Esophagus muscularis mucosa (tissue), 4 donors: ENCODE data around the gene ZFHX3. TPM values are rescaled to one million over a fixed set of nuclear protein-coding genes. Genes with fewer than 3 reads are reported as not detected.

Source experiments
- DNase-seq: peaks from one replicate; pipeline ENCODE4 v3.0.0-alpha.2; 2017; ENCODE audit errors: extremely low spot score
- H3K27ac ChIP-seq, 4 donors: fragments of 200-600 bp; sonication (generic); replicated peaks in 1 of 4; 1 replicate in 3 of 4; 2 replicates in 1 of 4; pipeline ENCODE4 v1.5.1; 2016 to 2019; ENCODE audit warnings: mild to moderate bottlenecking in 1 of 4
- H3K27me3 ChIP-seq, 4 donors: fragments of 200-600 bp; sonication (generic); one replicate each; pipeline versions ENCODE4 v1.5.1 to v1.6.0; 2016 to 2019
- H3K36me3 ChIP-seq, 4 donors: fragments of 200-600 bp; sonication (generic); one replicate each; pipeline ENCODE4 v1.5.1; 2016 to 2019
- H3K4me1 ChIP-seq, 4 donors: fragments of 200-600 bp; sonication (generic); one replicate each; pipeline ENCODE4 v1.5.1; 2016 to 2019
- H3K4me3 ChIP-seq, 4 donors: fragments of 200-600 bp; sonication (generic); 1 replicate in 2 of 4; 2 replicates in 2 of 4; pipeline ENCODE4 v1.5.1; 2016 to 2019; ENCODE audit warnings: mild to moderate bottlenecking in 4 of 4, moderate library complexity in 1 of 4
- H3K9me3 ChIP-seq, 4 donors: fragments of 200-600 bp; sonication (generic); 1 replicate in 3 of 4; 2 replicates in 1 of 4; pipeline ENCODE4 v1.5.1; 2016 to 2019
- EP300 ChIP-seq: sonication (generic); formaldehyde crosslinking; IDR thresholded peaks from one replicate; pipeline ENCODE4 v1.6.1; 2017; ENCODE audit warnings: antibody characterized with exemption
- POLR2A ChIP-seq: fragments of 450-650 bp; IDR thresholded peaks from one replicate; pipeline ENCODE4 v1.6.1; 2017; ENCODE audit warnings: antibody characterized with exemption, moderate library complexity, mild to moderate bottlenecking, low read depth
- POLR2AphosphoS5 ChIP-seq, 2 donors: sonication (generic); formaldehyde crosslinking; IDR thresholded peaks; one replicate each; pipeline ENCODE4 v1.6.1; 2017; ENCODE audit warnings: antibody characterized with exemption in 2 of 2
- WGBS: methylation state at CpG from one replicate; pipeline ENCODE4 v1.1.5; 2018; 5-methylcytosine and 5-hydroxymethylcytosine counted together
- intact Hi-C: fragments of 100-400 bp; cut with DNase I; formaldehyde crosslinking; loops from one replicate; pipeline ENCODE4 v1.15.1; 2023
- total RNA-seq, 4 donors: library from RNA; depleted of rRNA; stranded (reverse); fragments of >200 nt; gene quantifications; one replicate each; pipeline versions ENCODE4 v1.1.0 to v1.2.1, GENCODE V29; 2016
- TF ChIP-seq, protein P1 (sequence below), 3 experiments: fragments of 200-600 bp in 2 of 3; fragments of 450-650 bp in 1 of 3; sonication (generic) in 2 of 3; IDR thresholded peaks; one replicate each; pipeline ENCODE4 v1.5.1; 2017 to 2019; ENCODE audit warnings: antibody characterized with exemption in 3 of 3, mild to moderate bottlenecking in 2 of 3, moderate library complexity in 1 of 3

ZFHX3 gene
- total RNA-seq, 4 donors from 2014 or later = 25.7 to 53.0 (median 30.6) TPM

DNA sequence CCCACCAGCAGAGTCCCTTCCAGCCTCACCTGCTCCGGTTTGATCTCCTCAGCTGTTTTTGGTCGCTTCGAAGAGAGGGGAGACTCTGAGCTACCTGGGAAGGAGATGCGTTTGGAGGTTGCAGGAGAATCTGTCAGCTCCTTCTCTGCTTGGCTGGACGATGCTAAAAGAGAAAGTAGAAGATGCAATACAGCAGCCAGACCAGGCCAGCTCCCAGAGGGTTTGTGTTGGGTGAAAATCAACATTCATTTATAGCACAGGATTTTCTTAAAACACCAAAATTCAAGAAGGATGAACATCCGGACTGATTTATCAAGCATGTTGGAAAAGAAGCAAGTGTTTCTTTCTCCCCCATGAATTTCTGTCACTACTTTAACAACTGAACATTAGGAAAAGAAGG lies 236.1 kb downstream of the ZFHX3 start:
- no peak for DNase-seq
- Histone ChIP-seq H3K27ac (no peak overlapping the region), H3K9me3 (no peaks in the 10 kb centered on the region), H3K36me3 (peaks cover 0 to 35% (median 25%) of the 10 kb centered on the region in 4 donors), H3K27me3 (no peaks in the 10 kb centered on the region), H3K4me3 (no peak overlapping the region), H3K4me1 (peaks cover 0 to 14% (median 0%) of the 10 kb centered on the region in 4 donors)
- TF ChIP-seq, protein P1, sequence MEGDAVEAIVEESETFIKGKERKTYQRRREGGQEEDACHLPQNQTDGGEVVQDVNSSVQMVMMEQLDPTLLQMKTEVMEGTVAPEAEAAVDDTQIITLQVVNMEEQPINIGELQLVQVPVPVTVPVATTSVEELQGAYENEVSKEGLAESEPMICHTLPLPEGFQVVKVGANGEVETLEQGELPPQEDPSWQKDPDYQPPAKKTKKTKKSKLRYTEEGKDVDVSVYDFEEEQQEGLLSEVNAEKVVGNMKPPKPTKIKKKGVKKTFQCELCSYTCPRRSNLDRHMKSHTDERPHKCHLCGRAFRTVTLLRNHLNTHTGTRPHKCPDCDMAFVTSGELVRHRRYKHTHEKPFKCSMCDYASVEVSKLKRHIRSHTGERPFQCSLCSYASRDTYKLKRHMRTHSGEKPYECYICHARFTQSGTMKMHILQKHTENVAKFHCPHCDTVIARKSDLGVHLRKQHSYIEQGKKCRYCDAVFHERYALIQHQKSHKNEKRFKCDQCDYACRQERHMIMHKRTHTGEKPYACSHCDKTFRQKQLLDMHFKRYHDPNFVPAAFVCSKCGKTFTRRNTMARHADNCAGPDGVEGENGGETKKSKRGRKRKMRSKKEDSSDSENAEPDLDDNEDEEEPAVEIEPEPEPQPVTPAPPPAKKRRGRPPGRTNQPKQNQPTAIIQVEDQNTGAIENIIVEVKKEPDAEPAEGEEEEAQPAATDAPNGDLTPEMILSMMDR (IDR thresholded peaks at IDR 0.05) = no peak
- no peak for TF ChIP-seq POLR2A
- intact Hi-C loops = no loop called here
- 84% methylated on average over 6 of the region's 6 CpGs for WGBS

DNA sequence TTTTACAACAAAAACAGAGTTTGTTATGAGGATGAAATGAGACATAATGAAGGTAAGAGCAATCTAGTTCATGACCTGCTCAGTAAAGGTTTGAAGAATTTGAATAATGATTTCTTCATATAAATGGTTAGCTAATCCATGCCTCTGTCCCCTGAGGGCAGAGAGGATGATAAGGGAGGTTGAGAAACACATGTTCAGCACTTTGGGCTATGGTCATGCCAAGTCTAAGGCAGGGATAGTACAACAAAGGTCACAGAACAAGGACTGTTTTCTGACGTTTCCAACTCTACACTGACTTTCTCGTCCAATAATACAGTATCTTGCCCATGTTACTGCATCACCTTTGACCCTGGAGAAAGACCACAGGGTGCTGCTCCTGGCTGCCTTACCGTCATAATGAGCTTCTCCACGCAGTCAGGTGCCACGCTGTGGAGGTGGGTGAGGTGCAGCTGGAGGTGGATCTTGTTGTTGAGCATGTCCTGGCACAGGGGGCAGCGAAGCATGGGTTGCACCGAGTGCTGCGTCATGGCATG lies 236.7 kb downstream of the ZFHX3 start:
- intact Hi-C loops = no loop called here
- Histone ChIP-seq H3K36me3 (peaks cover 0 to 39% (median 28%) of the 10 kb centered on the region in 4 donors), H3K27ac (no peak overlapping the region), H3K4me3 (no peak overlapping the region), H3K9me3 (no peaks in the 10 kb centered on the region), H3K27me3 (no peaks in the 10 kb centered on the region), H3K4me1 (peaks cover 0 to 14% (median 0%) of the 10 kb centered on the region in 4 donors)
- TF ChIP-seq EP300 (no peak), POLR2AphosphoS5 (IDR thresholded peaks at IDR 0.05) (no peak), POLR2A (no peak)
- TF ChIP-seq, protein P1 (IDR thresholded peaks at IDR 0.05) = no peak
- DNase-seq = no peak
- 95% methylated on average over 3 of the region's 8 CpGs for WGBS

DNA sequence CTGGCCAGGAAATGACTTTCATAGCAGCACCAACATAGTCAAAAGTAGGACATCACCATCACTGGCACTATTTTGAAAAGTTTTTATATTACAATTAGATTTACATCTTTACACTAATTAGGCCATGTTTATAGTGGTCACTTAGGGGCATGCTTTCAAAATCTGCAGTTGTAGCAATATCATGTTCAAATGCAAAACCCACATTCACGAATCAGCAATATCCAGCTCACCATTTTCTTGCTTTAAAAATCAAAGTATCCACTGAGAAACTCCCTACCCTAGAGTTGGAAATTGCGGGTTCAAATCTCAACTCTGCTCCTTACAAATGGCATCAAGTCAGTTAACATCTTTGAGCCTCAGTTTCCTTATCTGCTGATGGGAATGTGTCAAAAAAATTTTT lies 237.4 kb downstream of the ZFHX3 start:
- TF ChIP-seq, protein P1 (IDR thresholded peaks at IDR 0.05) = no peak
- TF ChIP-seq POLR2A (no peak), POLR2AphosphoS5 (IDR thresholded peaks at IDR 0.05) (no peak), EP300 (no peak)
- Histone ChIP-seq H3K27ac (no peak overlapping the region), H3K27me3 (no peaks in the 10 kb centered on the region), H3K36me3 (peaks cover 0 to 46% (median 32%) of the 10 kb centered on the region in 4 donors), H3K4me1 (peaks cover 0 to 14% (median 0%) of the 10 kb centered on the region in 4 donors), H3K4me3 (no peak overlapping the region), H3K9me3 (no peaks in the 10 kb centered on the region)
- WGBS = 100% methylated on average over 2 of the region's 2 CpGs
- intact Hi-C loops = no loop called here
- no peak for DNase-seq

DNA sequence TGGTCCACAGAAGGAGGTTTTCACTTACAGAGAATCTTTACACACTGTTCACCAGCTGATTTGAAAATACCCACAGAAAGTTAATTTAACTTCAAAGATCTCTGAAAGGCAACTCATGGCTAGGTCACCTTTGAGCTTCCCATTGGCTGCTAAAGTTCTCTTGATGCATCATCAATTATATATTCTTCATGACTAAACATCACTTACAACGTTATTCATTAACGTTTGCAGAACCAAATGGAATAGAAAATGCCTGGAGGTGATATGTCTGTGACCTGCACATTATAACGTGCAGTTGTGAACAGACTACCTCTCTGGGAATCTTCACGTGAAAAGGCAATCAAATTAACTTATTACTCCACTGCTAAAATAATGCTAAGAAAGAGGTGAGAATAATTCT lies 238.5 kb downstream of the ZFHX3 start:
- TF ChIP-seq POLR2AphosphoS5 (IDR thresholded peaks at IDR 0.05) (no peak), EP300 (no peak), POLR2A (no peak)
- TF ChIP-seq, protein P1 (IDR thresholded peaks at IDR 0.05) = no peak
- Histone ChIP-seq H3K36me3 (peaks cover 0 to 52% (median 36%) of the 10 kb centered on the region in 4 donors), H3K27ac (no peak overlapping the region), H3K4me3 (no peak overlapping the region), H3K27me3 (no peaks in the 10 kb centered on the region), H3K9me3 (no peaks in the 10 kb centered on the region), H3K4me1 (peaks cover 0 to 14% (median 0%) of the 10 kb centered on the region in 4 donors)
- DNase-seq = no peak
- WGBS = 89% methylated on average over 4 of the region's 4 CpGs
- intact Hi-C loops = no loop called here

DNA sequence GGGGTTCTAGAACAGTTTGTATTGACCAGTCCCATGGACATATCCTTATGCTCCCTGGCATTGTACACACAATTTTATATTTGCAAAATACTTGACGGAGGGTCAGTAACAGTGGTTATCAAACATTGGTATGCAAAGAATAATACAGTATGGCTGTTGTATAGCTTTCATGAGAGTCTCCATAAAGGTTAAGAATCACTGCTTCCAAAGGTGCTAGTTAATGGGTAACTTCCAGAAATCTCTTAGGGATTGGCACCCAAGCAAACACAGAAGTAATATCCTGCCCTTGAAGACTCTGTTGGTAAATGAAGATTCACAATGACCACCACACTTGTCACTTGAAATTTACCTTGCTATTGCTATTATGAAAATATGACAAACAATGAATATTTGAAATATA lies 239.2 kb downstream of the ZFHX3 start:
- H3K27me3 ChIP-seq = no peaks in the 10 kb centered on the region
- H3K36me3 ChIP-seq = peaks cover 0 to 53% (median 36%) of the 10 kb centered on the region in 4 donors
- H3K9me3 ChIP-seq = no peaks in the 10 kb centered on the region
- WGBS = 100% methylated on average over 1 of the region's 1 CpG
- intact Hi-C loops = no loop called here
- TF ChIP-seq, protein P1 (IDR thresholded peaks at IDR 0.05) = no peak
- TF ChIP-seq POLR2A (no peak), POLR2AphosphoS5 (IDR thresholded peaks at IDR 0.05) (no peak), EP300 (no peak)
- no peak overlapping the region for H3K27ac ChIP-seq
- peaks cover 0 to 14% (median 0%) of the 10 kb centered on the region in 4 donors for H3K4me1 ChIP-seq
- no peak for DNase-seq
- H3K4me3 ChIP-seq = no peak overlapping the region
